NB4 (cell line): ENCODE results near the gene CYB561D2.

Experiments
- DNase-seq: peaks from one replicate; pipeline ENCODE4 v3.0.0; 2010; ENCODE audit warnings: low read depth
- H3K4me3 ChIP-seq: one replicate; pipeline ENCODE4 v1.5.1; 2011; ENCODE audit warnings: mild to moderate bottlenecking, low read depth, low read length, moderate library complexity
- MYC ChIP-seq: IDR thresholded peaks from 2 replicates; pipeline ENCODE4 v1.6.1; 2011; ENCODE audit warnings: low read depth, low read length
- POLR2A ChIP-seq: IDR thresholded peaks from 2 replicates; pipeline ENCODE4 v1.6.1; 2011; ENCODE audit warnings: mild to moderate bottlenecking; ENCODE audit not compliant: insufficient read length; ENCODE audit errors: extremely low read depth
- TF ChIP-seq, protein P1 (sequence below): IDR thresholded peaks from one replicate; pipeline ENCODE4 v1.5.1; 2012; ENCODE audit warnings: low read depth, low read length
- TF ChIP-seq, protein P2 (sequence below): IDR thresholded peaks from 2 replicates; pipeline ENCODE4 v1.6.1; 2011; ENCODE audit warnings: low read depth, low read length

CYB561D2 gene

DNA sequence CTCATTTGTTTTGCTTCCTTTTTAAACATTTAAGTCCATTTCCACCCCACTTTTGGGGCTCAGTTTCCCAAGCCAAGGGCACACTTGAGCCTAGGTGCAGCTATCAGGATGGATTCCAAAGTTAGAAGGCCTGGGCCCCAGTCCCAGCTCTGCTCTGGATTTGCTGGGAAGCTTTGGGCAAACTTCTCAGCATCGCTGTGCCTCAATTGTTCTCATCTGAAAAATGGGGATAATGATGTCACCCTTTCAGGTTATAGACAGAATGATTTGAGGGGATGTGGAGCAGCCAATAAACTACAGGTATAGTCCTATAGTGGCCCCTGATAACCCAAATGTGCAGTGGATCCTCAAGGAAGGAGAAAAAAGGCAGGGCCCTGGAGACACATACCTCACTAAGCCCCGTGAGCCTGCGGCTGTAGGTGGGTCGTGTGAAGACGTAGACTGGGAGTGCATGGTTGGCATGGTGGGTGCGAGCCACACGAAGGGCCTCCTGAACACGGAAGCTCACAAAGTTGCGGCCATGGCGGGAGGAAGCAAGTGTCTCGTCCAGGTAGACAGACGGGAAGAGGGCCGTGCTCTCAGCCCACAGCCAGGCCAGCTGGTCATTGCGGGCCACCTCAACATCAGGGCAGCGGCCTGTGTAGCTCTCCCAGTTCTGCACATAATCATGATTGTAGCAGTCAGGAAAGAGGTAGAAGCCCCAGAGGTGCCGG lies 31.3 kb upstream of the CYB561D2 start:
- no peak overlapping the region for H3K4me3 ChIP-seq
- no peak for DNase-seq
- TF ChIP-seq, protein P1, sequence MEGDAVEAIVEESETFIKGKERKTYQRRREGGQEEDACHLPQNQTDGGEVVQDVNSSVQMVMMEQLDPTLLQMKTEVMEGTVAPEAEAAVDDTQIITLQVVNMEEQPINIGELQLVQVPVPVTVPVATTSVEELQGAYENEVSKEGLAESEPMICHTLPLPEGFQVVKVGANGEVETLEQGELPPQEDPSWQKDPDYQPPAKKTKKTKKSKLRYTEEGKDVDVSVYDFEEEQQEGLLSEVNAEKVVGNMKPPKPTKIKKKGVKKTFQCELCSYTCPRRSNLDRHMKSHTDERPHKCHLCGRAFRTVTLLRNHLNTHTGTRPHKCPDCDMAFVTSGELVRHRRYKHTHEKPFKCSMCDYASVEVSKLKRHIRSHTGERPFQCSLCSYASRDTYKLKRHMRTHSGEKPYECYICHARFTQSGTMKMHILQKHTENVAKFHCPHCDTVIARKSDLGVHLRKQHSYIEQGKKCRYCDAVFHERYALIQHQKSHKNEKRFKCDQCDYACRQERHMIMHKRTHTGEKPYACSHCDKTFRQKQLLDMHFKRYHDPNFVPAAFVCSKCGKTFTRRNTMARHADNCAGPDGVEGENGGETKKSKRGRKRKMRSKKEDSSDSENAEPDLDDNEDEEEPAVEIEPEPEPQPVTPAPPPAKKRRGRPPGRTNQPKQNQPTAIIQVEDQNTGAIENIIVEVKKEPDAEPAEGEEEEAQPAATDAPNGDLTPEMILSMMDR, result no peak
- TF ChIP-seq, protein P2, sequence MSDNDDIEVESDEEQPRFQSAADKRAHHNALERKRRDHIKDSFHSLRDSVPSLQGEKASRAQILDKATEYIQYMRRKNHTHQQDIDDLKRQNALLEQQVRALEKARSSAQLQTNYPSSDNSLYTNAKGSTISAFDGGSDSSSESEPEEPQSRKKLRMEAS, result no peak
- TF ChIP-seq MYC, result no peak

DNA sequence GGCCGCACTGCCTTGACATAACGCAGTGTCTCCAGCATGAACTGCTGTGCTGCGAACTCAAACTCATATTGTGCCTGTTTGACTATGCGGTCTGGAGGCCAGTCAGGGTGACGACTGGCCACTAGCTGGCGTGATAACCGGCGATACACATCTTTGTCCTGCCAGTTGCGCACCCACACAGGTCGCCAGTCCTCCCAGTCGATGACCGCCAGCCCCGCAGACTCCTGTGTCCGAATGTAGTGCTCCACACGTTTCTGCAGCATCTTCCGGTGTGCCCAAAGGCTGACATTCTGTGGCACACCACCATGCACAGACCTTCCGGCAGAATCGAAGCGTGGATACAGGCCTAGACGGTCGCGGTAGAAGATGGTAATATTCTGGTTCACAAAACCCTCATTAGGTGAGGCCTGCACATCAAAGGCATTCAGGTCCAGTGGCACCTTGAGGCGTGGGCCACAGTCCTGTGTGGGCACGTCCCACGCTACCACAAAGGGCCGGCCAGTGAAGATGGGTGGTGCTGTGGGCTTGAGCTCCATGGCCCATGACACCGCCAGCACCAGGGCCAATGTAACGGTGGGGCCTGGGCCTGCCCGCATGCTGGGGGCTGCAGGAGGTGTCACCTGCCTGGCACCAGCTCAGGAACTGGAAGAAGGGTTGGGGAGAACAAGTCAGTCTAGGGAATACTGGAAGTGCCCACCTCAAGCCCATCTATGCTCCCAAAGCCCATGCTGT lies 30.6 kb upstream of the CYB561D2 start:
- DNase-seq, result no peak
- H3K4me3 ChIP-seq, result peak overlapping the region; percentile 77
- TF ChIP-seq, protein P1, result no peak
- no peak for TF ChIP-seq MYC
- TF ChIP-seq, protein P2, result no peak
- no peak for TF ChIP-seq POLR2A

DNA sequence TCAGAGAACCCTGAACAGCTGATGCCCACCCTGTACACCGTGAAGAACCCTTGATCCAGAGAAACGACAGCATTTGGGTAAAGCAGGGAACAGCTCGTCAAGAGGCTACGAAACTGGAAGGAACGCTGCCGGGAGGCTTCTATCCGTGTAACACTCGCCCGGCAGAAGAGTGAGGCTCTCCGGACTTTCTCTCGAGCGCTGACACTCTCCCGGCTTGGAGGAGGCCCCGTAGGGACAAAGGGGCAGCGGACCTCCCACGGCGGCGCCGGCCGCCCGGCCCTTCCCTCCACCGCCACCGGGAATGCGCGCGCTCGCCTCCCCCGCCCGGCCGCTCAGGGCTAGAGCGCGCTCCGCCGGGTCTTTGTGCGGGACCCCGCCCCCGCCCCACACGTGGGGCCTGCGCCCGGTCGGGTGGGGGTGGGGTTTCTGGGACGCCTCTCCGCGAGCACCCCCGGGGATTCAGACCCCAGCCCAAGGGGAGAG lies 29.8 kb upstream of the CYB561D2 start:
- DNase-seq, result peak; percentile 79
- peak overlapping the region; percentile 77 for H3K4me3 ChIP-seq
- TF ChIP-seq, protein P2, result peak; percentile 47; the same call in 1 of the 2 replicates
- TF ChIP-seq, protein P1, result no peak

DNA sequence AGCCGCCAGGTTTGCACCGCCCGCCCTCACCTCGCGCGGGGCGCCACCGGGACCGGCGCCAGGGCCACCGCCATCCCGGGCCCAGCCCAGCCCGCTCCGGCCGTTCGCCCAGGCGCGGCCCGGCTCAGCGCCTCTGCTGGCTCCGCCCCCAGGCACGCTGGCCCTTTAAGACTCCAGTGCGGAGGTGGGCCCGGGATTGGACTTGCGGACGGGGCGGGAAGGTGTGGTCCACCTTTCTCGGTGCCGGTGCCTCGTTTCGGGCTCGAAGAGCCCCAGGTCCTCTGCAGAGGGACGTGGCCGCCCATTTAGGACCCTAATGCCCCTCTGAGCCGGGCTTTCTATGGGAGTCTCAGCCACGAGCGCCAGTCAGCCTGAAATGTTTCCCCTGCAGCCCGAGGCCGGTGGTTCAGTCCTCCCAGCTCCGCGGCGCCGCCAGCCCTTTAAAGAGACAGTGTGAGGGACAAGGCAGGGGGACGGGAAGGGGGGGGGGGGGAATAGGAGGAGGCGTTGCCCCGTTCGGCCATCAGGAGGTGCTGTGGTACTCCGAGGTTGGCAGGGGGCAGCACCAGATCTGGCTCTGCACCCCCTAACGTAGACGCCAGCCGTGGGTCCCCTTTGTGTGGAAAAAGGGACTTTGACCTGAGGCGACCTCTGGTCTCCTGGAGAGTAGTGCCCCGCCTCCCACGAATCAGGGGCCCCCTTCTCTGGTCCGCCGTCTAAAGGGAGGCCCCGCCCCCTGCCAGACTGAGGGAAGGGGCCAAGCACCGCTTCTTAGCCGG lies 29.1 kb upstream of the CYB561D2 start:
- peak; percentile 88 for DNase-seq
- TF ChIP-seq MYC (peak; percentile 28; the same call in 1 of the 2 replicates), POLR2A (peak; percentile 45)
- TF ChIP-seq, protein P2, result 0 out of 2 replicates have a peak, but pooled peaks have one; percentile 17
- TF ChIP-seq, protein P1, result peak; percentile 17

DNA sequence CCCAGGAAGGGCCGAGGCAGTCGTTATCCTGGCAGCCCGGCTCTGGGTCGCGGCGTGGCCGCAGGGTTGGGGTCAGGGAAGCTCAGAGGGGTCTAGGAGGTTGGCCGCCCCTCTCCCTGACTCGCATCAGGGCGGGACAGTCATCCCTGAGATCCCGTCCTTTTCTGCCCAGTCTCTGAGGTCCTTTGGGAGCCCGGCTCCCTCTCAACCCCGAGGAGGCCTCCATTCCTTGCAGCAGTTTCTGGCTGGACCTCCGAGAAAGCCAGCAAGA lies 28.6 kb upstream of the CYB561D2 start:
- TF ChIP-seq, protein P2, result no peak
- TF ChIP-seq POLR2A (no peak), MYC (no peak)
- TF ChIP-seq, protein P1, result no peak
- DNase-seq, result no peak

More for the DNA sequence above, 29.1 kb upstream of the CYB561D2 start:
- peak overlapping the region; percentile 62 for H3K4me3 ChIP-seq

More for the DNA sequence above, 28.6 kb upstream of the CYB561D2 start:
- no peak overlapping the region for H3K4me3 ChIP-seq
